GM18520 (cell line): ENCODE measurements around the gene HACD1.
"Not testable (repeated sequence)": the region's sequence is repeated elsewhere in the genome, so short reads cannot be mapped to it uniquely, and the experiment has no call there.

Experiments
- ATAC-seq: cut with Tn5 transposase; IDR thresholded peaks from one replicate; pipeline ENCODE4 v1.9.1; 2021; ENCODE audit not compliant: unreplicated experiment

HACD1 gene

DNA sequence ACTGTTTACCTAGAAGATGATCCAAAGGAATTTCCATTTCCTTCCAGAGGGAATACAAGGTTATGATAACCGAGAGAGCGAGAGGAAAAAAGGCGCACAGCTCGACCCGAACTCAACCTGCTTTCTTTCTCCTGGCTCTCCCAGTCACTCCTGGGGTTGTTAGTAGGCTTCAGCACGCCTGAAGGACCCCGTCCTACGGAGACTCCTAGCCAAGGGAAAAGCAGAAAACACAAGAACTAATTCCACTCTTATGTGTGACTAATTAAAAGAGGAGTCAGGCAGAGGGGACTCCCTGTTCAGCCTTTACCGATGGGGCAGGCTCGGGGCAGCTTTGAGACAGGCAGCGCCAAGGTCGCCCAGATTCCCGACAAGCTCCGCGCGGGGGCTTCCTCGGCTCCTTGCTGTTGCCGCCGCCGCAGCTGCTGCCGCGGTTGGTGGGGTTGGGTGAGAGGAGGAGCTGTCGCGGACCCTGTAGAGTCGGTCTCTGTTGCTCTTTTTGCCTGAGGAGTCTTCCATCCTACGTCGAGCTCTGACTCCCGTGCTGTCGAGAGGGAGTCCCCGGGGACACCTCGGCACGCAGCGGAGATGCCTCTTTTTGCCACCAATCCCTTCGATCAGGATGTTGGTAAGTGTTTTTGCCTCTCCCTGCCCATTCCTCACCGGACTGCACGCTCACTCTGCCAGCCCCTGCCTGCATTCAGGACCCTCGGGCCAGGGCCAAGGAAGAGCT lies 26.7 kb upstream of the HACD1 start, which contains the start of gene STAM:
Gene STAM (plus strand): TSS at position 397 of the 730 bp plus-strand sequence. CDS start 189 bp downstream, at position 586.
- peak; percentile 82 for ATAC-seq

DNA sequence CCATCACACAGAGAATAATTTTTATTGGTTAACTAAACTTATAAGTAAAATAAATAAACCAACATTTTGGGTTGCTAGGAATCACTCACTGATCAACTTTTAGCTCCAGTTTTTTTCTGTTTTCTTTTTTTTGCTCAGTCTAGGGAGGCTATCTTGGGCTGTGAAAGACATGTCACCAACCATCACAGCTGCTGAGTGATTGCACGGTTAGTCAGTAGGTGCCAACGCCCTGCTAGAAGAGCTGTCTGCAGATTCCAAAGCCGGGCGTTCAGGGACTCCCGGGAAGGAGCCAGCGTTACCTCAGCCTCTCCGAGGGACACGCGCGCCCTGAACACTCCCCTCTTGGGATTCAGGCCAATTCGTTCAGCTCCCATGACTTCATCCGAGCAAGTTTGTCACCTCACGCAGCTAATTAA lies 26.2 kb upstream of the HACD1 start:
- no peak for ATAC-seq

DNA sequence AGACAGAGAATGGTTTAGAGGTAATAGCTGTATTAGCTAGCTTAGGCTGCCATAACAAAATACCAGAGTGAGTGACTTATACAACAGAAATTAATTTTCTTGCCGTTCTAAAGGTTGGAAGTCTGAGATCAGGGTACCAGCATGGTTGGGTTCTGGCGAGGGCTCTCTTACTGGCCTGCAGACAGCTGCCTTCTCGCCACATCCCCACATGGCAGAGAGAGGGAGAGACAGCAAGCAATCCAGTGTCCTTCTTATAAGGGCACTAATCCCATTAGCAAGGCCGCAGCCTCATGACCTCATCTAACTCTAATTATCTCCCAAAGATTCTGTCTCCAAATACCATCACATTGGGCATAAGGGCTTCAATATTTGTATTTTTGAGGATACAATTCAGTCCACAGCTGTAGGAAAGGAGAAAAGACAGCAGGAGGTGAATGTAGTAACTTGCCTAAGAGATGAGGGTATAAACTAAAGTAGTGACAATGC lies 23.2 kb upstream of the HACD1 start:
- no peak for ATAC-seq

DNA sequence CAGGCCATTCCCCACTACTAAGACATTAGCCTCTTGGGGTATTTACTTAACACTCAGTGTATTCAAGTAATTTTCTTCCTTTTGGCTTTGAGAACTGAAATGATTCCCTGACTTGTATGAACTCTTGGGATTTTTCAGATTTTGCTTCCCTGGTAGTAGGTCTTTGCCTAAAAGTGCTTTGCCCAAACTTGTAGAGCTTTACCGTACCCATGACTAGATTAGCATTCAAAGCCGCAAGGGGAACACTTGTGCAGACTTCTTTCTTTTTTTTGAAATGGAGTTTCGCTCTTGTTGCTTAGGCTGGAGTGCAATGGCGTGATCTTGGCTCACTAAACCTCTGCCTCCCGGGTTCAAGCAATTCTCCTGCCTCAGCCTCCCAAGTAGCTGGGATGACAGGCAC lies 20.7 kb upstream of the HACD1 start:
- ATAC-seq = no peak

DNA sequence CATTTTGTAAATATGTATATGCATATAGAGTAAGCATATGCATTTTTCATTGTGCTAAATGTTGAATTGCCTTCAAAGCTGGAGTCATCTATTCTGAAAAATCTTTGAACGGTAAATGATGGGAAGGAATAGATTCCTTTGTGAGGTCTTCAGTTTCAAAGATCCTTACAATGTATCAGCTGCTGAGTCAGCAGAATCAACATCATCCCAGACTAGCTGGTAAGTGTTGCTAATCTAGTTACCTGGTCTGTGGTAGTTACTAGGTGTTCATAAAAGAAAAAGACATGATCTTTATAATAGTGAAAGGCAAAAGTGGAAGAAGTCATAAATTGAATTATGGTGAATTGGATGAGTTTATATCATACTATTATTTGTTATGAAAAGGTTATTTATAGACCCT lies 16.2 kb upstream of the HACD1 start:
- ATAC-seq = no peak

DNA sequence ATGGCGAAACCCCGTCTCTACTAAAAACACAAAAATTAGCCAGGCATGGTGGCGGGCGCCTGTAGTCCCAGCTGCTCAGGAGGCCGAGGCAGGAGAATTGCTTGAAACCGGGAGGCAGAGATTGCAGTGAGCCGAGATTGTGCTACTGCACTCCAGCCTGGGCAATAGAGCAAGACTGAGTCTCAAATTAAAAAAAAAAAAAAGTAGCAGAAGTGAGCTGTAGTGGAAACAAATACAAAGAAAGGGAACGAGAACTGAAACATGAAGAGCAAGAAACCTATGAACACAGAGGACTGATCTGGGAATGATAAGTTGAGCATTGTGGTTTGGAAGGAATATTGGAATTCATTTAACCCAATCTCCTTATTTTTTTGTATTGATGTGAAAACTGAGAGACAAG lies 15.4 kb upstream of the HACD1 start:
- ATAC-seq = not testable (repeated sequence)

DNA sequence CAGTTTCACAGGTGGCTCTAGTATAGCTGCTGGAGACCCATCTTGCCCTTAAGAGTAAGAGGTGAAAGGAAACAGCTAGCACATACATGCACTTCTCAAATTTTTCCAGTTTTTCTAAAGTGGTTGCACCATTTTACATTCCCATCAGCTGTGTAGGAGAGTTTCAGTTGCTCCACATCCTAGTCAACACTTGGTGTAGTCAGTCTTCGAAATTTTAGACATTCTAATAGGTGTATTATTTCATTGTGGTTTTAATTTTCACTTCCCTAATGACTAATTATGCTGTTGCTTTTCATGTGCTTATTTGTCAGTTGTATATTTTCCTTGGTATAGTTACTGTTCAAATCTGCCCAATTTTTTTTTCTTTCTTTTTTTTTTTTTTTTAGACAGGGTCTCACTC lies 9.5 kb upstream of the HACD1 start:
- ATAC-seq = no peak

DNA sequence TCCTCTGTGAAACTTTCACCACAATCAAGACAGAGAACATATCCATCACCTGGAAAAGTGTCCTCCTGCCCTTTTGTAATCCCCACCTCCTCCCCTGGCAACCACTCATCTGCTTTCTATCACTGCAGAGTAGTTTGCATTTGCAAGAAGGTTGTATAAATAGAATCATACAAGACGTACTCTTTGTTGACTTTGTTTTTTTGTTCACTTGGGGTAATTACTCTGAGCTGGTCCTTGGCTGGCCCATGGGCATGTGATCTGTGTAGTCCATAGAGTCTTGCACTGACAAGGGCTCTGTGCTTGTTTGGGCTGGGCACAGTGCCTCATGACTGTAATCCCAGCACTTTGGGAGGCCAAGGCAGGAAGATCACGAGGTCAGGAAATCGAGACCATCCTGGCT lies 7.8 kb upstream of the HACD1 start:
- ATAC-seq = no peak

DNA sequence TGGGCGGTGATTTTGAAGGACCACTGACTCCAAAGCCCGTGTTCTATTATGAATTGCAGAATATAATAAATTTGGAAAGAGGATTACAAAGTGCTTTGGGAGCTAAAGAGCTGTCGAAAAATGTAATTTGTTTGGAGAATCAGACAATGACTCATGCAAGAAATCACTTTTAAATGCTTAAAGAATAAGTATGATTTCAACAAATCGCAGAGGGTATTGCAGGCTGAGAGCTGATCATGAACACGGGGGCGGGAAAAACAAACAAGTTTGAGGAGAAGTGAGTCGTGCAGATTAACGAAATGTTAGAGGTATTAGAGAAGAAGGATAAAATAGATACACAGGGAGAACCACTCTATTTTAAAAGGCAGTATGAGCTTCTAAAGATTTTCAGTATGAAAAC lies 4.9 kb upstream of the HACD1 start:
- no peak for ATAC-seq

DNA sequence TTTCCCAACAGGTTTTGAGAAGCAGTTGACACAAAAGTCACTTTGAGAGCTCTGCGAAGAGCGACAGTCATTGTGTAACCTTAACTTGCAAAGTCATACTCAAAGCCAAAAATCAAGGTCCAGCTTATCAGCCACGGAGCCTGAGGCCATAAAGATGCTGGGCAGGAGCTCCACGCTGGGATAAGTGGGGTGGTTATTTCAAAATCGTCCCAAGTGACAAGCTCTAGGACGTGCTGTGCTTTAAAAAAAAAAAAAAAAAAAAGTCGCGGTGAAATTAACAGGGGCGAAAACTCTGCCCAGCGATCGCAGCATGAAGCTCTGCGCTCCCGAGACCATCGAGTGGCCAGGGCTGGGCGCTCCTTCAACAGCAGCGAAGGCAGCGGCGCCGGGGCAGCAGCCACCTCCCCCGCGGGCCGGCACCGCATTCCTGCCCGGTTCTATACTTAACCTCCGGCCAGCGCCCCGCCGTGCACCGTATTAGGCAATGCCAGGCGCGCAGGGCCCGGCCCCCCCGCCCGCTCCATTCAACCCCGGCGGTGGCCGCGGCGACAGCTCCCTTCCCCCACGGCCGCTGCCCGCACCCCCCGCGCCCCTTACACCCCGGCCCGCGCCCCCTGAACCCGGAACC lies 657 bp downstream of the HACD1 start:
- ATAC-seq = peak; percentile 11

DNA sequence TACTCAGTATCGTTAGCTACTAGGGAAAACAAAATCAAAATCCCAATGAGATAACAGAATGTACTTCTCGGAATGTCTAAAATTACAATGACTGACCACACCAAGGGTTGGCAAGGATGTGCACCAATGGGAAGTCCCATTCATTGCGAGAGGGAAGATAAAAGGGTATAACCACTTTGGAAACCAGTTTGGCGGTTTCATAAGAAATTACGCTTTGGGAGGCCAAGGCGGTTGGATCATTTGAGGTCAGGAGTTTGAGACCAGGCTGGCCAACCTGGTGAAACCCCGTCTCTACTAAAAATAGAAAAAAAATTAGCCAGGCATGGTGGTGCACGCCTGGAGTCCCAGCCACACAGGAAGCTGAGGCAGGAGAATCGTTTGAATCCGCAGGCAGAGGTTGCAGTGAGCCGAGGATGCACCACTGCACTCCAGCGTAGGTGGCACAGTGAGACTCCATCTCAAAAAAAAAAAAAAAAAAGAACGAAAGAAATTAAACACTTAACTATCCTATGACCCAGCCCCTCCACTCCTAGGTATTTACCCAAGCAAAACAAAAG lies 7.6 kb downstream of the HACD1 start:
- no peak for ATAC-seq

DNA sequence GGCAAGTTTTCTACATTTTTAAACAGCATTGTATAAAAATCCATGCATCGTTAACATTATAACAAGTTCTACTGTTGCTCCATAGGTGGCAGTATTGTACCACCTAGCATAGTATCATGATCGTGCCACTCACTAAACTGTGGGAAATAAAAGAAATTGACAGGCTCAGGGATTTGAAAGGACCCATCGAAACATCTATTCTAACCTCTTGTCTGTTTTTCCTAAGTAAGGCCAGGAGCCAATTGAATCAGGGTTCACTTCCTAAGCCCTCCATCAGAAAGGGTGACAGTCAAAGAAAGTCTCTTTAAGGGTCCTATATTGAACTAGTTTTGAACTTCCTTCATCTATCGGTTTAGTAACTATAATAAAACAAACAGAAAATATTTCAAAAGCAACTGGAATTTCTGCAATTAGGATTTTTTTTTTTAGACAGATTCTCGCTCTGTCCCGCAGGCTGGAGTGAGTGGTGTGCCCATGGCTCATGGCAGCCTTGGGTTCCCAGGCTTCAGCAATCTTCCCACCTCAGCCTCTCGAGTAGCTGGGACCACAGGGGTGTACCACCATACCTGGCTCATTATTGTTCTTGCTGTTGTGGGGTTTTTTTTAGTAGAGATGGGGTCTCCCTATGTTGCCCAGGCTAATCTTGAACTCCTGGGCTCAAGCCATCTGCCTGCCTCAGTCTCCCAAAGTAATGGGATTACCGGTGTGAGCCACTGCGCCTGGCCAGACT lies 9.4 kb downstream of the HACD1 start:
- peak; percentile 70 for ATAC-seq

DNA sequence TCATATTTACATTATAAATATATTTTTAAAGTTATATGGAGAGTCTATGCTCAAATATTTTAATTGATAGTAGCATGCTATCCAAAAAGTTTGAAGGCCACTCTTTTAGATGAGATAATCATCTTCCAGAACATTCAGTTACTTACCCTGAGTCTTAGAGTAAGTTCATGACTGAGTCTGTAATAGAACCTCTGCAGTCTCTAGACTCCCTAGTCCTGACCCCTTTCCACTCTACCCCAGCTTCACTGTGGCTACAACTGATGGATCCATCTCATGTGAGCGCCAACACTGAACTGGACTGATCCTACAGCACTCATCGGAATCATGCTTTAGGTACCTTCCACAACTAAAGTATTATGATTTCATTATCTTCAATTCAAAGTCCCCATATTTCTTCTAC lies 10.1 kb downstream of the HACD1 start:
- ATAC-seq = no peak

DNA sequence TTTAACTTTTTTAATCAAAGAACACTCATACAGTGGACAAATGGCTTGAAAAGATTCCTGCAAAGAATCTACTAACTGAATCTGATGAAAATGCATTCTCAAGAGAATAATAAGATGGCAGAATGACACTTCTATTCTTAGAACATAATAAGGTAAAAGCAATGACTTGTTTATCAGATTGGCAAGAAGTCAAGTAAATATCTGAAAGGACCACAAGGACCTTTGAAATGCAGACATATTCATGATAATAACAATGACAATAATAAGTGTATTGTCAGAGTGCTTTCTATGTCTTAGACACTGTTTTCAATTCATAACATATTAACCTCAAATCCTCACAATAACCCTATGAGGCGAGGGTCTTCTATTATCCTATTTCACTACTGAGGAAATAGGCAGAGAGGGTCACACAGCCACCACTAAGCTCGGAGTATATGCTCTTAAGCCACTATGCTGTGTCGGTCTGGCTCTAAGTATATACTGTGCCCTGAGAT lies 10.6 kb downstream of the HACD1 start:
- ATAC-seq = no peak

DNA sequence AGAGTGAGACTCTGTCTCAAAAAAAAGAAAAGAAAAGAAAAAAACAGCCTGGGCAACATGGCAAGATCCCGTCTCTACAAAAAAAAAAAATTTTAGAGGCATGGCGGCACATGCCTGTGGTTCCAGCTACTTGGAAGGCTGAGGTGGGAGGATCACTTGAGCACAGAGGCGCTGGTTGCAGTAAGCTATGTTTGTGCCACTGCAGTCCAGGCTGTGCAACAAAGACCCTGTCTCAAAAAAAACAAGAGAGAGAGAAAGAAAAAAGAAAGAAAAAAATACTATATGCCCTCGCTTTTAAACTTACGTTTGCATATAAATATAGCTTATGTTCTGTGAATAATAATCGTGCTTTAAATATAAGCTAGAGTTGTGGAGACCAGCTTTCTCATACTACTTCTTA lies 11.2 kb downstream of the HACD1 start:
- ATAC-seq = no peak

DNA sequence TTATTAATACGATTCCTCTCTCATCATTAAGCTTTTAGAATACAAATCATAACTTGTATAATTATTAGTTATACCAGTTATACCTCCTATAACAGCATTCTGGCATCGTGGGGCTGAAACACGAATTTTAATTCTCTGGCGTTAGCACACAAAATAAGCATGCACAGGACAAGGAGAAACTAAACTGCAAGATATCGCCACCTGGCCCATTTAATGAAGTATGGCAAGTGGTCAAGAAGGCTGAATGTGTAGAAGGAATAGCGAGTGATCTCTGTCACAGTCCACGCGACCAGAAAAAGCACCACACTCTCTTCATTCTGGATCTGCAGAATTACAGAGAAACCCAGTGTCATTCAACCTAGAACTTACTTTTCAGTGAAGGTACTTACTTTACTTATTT lies 18.1 kb downstream of the HACD1 start:
- ATAC-seq = no peak

DNA sequence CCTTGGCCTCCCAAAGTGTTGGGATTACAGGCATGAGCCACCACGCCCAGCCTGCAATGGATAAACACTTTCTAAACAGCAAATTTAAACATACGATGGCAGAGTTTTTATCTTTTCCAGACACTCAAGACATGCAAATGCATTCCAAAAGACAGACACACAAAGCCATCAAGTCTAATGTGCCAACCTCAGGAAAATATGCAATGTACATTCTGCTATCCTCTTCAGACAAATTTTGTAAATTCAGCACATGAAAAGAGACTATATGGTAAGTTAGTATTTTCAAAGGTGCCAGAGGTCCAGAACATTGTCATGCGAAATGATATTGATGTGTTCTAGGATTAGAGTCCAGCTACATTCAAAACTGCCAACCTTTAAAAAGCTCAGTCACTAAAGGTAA lies 19.8 kb downstream of the HACD1 start:
- ATAC-seq = no peak

DNA sequence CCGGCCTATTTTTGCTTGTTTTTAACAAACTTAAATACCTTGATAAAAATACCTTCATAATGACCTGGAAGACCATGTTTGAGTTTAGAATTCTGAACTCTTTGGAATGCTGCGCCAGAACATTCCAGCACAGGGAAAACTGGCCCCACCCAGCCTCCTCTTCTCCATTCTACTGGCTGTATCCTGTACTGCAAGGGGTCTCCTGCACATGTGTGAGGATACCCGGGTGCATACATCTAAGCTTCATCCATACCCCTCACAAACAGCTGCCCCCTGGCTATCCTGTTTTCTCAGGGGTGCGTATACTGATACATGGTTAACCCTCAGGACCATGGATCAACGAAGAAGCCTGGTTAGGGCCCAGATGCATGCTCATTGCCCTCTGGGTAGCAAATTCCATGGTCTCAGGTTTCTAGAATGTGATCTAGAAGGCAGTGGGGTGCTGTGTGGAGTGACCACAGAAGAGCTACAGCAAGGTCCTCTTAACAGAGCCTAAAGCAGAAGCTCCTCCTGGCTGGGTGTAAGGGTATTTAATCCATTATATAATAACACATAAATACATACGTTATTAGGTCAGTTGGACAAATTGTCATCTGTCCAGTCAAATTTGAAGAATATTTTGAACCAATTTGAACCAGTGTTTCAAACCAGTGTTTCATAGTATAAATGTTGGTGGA lies 26.1 kb downstream of the HACD1 start:
- ATAC-seq = no peak

DNA sequence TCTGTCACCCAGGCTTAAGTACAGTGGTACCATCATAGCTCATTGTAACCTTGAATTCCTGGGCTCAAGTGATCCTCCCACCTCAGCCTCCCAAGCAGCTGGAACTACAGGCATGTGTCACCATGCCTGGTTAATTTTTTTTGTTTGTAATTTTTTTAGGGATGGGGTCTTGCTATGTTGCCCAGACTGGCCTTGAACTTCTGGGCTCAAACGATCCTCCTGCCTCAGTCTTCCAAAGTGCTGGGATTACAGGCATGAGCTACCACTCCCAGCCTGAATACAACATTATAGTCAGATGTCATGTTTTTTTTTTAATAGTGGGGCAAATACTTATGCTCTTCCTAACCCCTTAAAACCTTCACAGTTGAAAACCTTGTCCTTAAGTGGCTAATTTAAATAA lies 27.9 kb downstream of the HACD1 start:
- ATAC-seq = not testable (repeated sequence)

DNA sequence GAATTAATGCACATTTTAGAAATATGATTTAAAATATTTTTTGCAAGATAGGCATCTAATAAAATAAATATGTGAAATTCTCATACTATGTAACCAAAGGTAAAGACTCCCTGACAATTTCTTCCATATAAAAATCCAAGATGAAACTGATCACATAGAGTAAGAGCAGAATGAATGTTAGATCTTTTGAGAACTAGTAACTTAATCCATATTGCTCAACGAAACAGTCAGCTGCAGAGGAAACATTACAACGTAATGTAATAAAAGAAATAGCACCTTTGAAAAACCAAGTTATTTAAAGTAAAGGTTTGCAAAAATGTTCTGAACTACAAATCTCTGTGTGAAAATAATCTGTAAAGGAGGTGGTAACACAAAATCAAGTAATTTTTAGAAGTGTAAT lies 28.8 kb downstream of the HACD1 start:
- ATAC-seq = no peak

DNA sequence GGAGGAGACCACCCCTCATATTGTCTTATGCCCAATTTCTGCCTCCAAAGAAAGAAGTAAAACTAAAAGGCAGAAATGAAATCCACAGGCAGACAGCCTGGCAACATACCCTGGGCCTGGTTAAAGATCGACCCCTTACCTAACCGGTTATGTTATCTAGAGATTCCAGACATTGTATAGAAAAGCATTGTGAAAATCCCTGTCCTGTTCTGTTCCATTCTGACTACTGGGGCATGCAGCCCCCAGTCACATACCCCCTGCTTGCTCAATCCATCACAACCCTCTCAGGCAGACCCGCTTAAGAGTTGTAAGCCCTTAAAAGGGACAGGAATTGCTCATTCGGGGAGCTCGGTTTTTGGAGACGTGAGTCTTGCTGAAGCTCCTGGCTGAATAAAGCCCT lies 29.9 kb downstream of the HACD1 start:
- ATAC-seq = not testable (repeated sequence)
